ENCODE data around the gene RICTOR. TPM values are rescaled to one million over a fixed set of nuclear protein-coding genes. Genes with fewer than 3 reads are reported as not detected.

The RICTOR gene
- total RNA-seq, 1 donor from 2014 or later = 35.0 TPM

DNA sequence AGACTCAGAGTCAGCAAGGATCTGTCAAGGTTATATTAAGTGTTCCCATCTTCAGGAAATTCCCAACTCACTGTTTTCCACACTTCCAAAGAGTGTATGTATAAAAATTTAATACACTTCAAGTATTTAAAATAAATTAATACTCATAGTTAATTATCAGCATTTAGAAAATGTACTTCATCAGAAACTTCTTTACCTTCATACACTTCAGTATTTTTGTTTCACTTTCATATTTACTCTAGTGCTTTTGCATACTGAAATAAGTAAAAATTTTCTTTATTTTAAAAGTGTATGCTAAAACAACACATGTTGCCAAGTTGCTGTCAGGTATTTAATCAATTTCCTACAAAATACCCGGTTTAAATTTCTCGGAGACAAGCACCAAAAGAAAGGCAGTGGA is 16.5 kb downstream of the RICTOR start:
- TF ChIP-seq, protein P1, sequence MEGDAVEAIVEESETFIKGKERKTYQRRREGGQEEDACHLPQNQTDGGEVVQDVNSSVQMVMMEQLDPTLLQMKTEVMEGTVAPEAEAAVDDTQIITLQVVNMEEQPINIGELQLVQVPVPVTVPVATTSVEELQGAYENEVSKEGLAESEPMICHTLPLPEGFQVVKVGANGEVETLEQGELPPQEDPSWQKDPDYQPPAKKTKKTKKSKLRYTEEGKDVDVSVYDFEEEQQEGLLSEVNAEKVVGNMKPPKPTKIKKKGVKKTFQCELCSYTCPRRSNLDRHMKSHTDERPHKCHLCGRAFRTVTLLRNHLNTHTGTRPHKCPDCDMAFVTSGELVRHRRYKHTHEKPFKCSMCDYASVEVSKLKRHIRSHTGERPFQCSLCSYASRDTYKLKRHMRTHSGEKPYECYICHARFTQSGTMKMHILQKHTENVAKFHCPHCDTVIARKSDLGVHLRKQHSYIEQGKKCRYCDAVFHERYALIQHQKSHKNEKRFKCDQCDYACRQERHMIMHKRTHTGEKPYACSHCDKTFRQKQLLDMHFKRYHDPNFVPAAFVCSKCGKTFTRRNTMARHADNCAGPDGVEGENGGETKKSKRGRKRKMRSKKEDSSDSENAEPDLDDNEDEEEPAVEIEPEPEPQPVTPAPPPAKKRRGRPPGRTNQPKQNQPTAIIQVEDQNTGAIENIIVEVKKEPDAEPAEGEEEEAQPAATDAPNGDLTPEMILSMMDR (IDR thresholded peaks at IDR 0.05; ENCODE audit: borderline replicate concordance) = no peak
- H3K9me3 ChIP-seq (replicated peaks) = no peaks in the 10 kb centered on the region
- intact Hi-C loops (cut with micrococcal nuclease) = no loop called here

DNA sequence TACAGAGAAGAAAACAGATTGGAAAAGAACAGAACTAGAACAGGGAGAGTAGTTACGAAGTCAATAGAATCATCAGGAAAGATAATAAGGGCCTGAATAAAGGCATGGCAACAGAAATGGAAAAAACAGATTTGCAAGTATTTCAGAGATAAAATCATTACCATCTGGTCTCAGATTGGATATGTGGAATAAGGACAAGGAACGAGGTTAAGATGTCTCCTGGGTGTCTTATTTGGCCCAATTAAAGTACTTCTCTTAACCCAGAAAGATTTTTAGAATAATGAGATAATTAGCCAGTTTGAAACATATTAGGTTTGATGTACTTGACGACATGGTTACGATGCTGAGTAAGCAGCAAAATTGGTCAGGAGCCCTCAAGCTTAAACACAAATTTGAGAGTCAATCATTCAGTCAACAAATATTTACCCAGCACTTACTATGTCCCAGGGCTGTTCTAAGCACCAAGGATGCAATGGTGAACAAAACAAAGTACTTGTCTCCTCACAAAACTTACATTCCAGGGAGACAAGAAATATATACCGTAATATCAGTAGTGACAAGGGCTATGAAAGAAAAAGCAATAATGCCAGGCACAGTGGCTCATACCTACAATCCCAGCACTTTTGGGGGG is 18.3 kb downstream of the RICTOR start:
- intact Hi-C loops (cut with micrococcal nuclease) = no loop called here
- TF ChIP-seq, protein P1 (IDR thresholded peaks at IDR 0.05; ENCODE audit: borderline replicate concordance) = no peak
- DNase-seq = no peak
- no peaks in the 10 kb centered on the region for H3K9me3 ChIP-seq (replicated peaks)
- no peak overlapping the region for H3K4me3 ChIP-seq
- peaks cover 81% of the 10 kb centered on the region for H3K4me1 ChIP-seq
- peak overlapping the region; percentile 37 for H3K27ac ChIP-seq (replicated peaks)
- no peaks in the 10 kb centered on the region for H3K27me3 ChIP-seq (ENCODE audit: low read depth)
- no peaks in the 10 kb centered on the region for H3K36me3 ChIP-seq

More for the DNA sequence above, 16.5 kb downstream of the RICTOR start:
- Histone ChIP-seq H3K36me3 (no peaks in the 10 kb centered on the region), H3K4me1 (peaks cover 96% of the 10 kb centered on the region), H3K27me3 (ENCODE audit: low read depth) (no peaks in the 10 kb centered on the region), H3K27ac (replicated peaks) (peak overlapping the region; percentile 52), H3K4me3 (peak overlapping the region; percentile 50)
- DNase-seq = no peak

GRCh38 chr5:39055027-39055767 is 19.0 kb downstream of the RICTOR start:
- peaks cover 79% of the 10 kb centered on the region for H3K4me1 ChIP-seq
- intact Hi-C loops (cut with micrococcal nuclease) = no loop called here
- H3K27ac ChIP-seq (replicated peaks) = peak overlapping the region; percentile 37

GRCh38 chr5:39053189-39053588 is 21.0 kb downstream of the RICTOR start:
- intact Hi-C loops (cut with micrococcal nuclease) = no loop called here
- Histone ChIP-seq H3K4me1 (peaks cover 78% of the 10 kb centered on the region), H3K27me3 (ENCODE audit: low read depth) (no peaks in the 10 kb centered on the region), H3K36me3 (no peaks in the 10 kb centered on the region), H3K9me3 (replicated peaks) (no peaks in the 10 kb centered on the region), H3K4me3 (no peak overlapping the region), H3K27ac (replicated peaks) (no peak overlapping the region)
- TF ChIP-seq, protein P1 (IDR thresholded peaks at IDR 0.05; ENCODE audit: borderline replicate concordance) = no peak
- DNase-seq = no peak

More at GRCh38 chr5:39055027-39055767, 19.0 kb downstream of the RICTOR start:
- no peak overlapping the region for H3K4me3 ChIP-seq
- DNase-seq = no peak
- TF ChIP-seq, protein P1 (IDR thresholded peaks at IDR 0.05; ENCODE audit: borderline replicate concordance) = no peak
- H3K9me3 ChIP-seq (replicated peaks) = no peaks in the 10 kb centered on the region
- H3K36me3 ChIP-seq = no peaks in the 10 kb centered on the region
- no peaks in the 10 kb centered on the region for H3K27me3 ChIP-seq (ENCODE audit: low read depth)

DNA sequence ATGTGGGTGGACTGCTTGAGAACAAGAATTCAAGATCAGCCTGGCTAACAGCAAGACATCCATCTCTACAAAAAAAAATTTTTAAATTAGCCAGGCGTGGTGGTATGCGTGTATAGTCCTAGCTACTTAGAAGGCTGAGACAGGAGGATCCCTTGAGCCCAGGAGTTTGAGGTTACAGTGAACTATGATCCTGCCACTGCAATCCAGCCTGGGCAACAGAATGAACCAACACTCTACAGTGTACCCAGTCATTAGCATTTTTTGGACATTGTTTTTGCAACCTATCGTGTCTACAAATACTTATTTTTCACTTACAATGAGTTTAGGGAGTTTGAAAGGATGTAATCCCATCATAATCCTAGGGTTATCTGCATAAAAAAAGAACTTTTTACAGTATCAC is 22.1 kb downstream of the RICTOR start:
- no peak overlapping the region for H3K27ac ChIP-seq (replicated peaks)
- H3K9me3 ChIP-seq (replicated peaks) = no peaks in the 10 kb centered on the region
- intact Hi-C loops (cut with micrococcal nuclease) = no loop called here
- H3K4me3 ChIP-seq = no peak overlapping the region
- peaks cover 77% of the 10 kb centered on the region for H3K4me1 ChIP-seq
- H3K36me3 ChIP-seq = no peaks in the 10 kb centered on the region
- H3K27me3 ChIP-seq (ENCODE audit: low read depth) = no peaks in the 10 kb centered on the region
- TF ChIP-seq, protein P1 (IDR thresholded peaks at IDR 0.05; ENCODE audit: borderline replicate concordance) = no peak
- no peak for DNase-seq

Data from left ventricle myocardium inferior (tissue), 1 donor.